Measurements from ENCODE around the gene NHSL2.
"Not testable (repeated sequence)": the region's sequence is repeated elsewhere in the genome, so short reads cannot be mapped to it uniquely, and the experiment has no call there.

The NHSL2 gene

DNA sequence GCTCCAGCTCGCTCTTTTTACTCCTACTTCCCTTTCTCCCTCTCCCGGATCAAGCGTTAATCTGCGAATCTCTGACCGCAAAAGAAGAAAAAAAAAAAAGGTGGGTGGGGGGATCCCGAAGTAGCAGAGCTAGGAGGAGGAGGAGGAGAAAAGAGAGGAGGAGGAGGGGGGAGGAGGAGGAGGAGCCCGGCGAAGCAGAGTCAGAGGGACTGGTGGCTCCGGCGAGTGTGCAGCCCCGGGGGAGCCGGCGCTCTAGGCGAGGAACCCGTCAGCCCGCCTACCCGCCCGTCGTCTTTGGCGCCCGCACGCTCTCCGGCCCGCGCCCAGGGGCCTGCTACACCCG, at the start of gene NHSL2:
Gene NHSL2 (plus strand): TSS at position 203 of the 343 bp plus-strand sequence.
- DNase-seq: no peak

DNA sequence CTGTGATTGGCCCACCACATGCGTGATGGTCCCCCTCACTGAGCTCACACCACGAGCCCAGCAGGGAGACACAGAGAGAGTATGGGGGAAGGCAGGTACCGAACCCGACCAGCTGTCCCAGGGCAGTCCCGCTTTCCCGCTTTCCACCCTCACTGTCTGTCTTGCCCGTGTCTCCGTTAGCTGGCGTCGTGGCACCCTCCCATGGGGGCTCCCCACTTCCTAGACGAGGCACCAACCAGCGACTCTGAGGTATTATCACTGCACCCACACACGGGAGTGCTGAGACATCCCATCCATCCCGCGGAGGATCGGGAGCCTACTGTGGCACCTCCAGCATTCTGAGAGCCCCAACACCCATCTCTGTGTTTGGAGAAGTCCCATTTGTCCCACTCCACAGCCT, 43.0 kb upstream of the NHSL2 start:
- DNase-seq: no peak

DNA sequence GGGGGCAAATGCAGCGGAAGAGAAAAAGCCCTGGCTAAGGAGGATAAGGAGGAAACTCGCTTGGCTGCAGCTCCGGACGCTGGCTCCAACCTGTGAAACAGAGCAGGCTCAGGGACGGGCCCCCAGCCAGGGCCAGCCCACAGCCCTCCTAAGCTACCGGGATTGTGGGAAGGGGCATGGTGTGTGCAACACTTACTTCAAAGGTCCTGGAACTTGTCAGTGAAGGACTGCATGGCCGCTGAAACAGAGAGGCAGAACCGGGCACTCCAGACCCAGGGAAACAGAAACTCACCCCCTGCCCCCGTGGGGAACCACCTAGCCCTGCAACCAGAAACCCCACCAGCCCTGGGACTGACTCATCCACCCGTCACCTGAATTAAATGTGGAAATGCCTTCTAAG, 41.1 kb upstream of the NHSL2 start:
- DNase-seq: not testable (repeated sequence)

DNA sequence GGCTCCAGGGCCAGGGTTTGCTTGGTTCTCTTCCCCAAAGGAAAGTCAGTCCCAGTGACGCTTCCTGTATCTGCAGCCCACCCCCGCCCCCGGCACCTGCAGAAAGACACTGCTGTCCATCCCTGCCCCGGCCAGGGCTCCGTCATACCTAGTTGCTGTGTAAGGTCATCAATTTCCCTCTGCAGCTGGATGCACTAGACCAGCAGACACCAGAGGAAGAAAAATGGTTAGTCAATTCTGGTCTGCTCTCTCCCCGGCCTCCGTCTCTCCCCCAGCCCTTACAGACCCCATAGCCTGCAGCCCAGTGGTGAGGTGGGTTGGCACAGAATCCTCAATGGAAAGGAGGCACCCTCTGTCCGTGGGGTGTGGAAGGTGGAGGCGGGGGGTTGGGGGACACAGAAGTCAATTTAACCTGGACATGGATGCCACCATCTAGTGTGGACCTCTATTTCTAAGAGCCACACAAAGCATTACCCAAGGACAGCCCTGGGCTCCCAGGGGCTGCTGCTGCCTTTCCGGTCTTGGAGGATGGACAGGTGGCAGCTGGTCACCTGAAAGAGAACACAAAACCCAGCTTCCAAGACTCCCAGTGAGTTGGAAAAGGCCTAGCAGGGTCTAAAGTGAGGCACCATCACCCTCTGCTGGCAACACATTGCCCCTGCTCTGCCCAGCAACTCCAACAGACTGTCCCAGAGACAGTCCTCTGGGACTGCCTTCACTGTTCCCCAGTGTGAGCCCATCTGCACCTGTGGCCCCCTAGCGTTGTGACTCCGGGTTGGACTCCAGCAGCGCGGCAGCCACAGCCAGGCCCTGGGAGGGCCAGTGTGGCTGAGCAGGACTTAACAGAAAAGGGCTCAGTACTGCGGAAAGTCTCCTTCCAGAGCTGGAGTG, 40.2 kb upstream of the NHSL2 start:
- DNase-seq: no peak

DNA sequence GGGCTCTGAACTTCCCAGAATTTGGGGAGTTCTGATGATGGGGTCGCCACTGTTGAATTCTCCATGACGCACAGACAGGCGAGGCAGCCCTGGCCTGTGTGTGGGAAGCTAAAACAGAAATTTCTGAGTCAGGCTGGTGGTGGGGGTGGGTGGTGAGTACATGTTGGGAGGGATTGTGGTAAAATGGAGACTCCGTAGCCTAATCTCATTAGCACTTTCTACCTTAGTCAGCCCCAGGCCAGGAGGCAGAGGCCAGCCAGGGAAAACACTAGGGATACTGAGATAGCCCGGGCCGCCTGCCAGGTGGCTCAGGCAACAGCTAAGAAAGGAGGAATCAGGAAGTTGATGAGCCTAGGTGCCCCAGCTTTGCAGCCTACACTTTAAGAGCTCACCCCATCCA, 39.3 kb upstream of the NHSL2 start:
- no peak for DNase-seq

DNA sequence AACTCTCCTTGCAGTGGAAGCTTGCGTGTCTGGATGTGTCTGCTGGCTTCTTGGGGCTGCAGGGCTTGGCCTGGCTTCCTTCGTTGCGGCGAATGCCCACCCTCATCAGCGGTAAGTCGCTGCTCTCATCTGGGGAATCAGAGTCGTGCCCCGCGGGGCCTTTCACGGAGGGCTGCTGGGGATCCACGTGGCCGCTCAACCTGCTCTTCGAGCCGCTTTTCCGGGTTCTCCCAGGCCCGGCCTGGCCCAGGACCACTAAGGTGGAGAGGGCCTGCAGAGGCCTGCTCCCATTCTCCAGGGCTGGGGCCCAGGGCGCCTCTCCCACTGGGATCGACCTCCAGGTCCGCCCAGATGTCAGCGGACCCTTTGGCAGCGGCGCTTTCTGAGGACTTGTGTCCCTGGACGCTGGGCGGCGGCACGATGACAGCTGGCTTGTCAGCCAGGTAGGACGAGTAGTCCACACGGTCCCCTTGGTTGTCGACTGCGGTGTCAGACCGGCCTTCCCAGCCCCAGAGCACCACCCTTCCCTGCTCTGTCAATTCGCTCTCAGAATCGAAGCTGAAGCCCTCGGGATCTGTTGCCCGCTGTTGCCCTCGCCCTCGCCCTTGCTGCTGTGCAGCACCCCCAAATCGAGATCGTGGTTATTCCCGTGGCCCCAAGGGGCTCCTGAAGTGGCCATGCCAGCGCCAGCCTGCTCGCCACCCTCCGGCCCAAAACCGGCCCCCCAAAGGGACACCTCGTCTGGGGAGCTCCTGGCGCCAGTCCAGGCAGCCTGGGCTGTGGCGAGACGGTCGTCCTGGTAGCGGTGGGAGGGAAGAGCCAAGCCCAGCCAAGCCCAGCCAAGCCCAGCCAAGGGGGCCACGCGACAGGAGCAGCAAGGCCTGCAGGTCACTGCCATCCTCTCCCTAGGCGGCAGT, 37.8 kb upstream of the NHSL2 start:
- DNase-seq: no peak

DNA sequence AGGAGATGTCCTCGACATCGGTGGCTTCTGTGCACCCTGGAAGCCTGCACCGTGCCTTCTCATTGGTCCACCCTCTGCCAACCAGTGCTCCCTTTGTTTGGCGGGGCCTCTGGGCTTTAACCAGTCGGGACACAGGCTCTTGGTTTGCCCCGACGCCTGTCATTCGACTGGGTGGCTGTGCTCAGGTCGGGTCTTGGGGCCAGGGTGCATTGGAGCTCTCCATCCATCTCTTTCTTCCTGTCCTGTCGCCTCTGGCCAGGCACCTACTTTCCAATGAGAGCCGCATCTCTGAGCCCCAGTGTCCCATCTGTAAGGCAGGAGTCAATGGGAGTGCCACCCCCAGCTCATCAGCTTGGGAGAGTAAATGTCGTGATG, 37.2 kb upstream of the NHSL2 start:
- DNase-seq: no peak

DNA sequence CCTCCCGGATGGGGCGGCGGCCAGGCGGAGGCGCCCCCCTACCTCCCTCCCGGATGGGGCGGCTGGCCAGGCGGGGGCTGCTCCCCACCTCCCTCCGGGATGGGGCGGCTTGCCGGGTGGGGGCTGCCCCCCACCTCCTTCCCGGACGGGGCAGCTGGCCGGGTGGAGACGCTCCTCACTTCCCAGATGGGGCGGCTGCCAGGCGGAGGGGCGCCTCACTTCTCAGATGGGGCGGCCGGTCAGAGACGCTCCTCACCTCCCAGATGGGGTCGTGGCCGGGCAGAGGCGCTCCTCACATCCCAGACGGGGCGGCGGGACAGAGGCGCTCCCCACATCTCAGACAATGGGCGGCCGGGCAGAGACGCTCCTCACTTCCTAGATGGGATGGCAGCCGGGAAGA, 33.8 kb upstream of the NHSL2 start:
- DNase-seq: not testable (repeated sequence)

DNA sequence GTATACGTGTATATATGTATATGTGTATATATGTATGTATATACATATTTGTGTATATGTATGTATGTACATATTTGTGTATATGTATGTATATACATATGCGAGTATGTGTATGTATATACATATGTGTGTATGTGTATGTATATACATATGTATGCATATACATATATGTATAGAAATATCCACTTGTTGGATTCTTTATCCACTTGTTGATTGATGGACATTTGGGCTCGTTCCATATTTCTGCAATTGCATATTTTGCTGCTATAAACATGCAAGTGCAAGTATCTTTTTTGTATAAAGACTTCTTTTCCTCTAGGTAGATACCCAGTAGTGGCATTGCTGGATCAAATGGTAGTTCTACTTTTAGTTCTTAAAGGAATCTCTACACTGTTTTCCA, 25.5 kb upstream of the NHSL2 start:
- no peak for DNase-seq

DNA sequence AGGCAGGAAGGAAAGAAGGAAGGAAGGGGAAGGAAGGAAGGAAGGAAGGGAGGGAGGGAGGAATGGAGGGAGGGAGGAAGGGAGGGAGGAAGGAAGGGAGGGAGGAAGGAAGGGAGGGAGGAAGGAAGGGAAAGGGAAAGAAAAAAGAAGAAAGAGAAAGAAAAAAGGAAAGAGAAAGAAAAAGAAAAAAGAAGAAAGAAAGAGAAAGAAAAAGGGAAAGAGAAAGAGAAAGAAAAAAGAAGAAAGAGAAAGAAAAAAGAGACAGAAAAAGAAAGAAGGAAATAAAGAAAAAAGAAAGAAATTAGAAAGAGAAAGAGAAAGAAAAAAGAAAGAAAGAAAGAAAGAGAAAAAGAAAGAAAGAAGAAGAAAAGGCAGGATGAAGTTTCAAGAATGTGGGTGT, 15.0 kb upstream of the NHSL2 start:
- no peak for DNase-seq

DNA sequence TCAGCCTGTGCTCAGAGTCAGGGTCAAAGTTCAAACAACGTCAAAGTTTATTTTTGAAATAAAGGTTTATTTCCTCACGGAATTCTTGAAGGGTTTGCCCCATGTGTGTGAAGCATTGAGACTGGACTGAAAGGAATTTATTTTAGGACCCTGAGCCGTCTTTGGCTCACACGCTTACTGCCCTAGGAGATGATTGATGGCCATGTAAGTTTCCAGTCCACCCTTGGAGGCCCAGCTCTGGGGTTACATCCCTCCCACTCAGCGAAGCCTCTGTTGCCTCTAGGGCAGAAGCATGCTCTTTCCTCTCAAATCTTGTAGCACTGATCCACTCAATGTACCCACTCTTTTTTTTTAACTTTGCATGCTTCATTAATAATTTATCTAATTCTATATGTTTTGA, 4.5 kb upstream of the NHSL2 start:
- no peak for DNase-seq

DNA sequence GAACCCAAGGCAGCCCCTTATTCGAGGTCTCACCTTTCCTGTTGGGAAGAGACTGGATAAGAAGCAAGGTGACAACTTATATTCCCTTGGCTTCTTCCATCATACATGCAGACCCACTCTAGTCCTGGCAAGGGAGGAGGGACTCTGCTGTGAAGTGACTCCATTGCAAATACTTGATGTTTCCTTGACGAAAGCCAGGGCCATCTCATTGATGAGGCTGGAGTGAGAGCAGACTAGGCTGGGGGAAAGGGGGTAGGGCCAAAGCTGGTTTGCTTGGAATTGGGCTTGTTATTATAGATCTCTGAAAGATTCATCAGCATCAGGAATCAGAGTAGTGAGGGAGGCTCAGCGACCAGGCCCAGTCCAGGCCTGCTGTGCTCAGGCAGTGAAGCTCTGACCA, 2.3 kb upstream of the NHSL2 start:
- no peak for DNase-seq

DNA sequence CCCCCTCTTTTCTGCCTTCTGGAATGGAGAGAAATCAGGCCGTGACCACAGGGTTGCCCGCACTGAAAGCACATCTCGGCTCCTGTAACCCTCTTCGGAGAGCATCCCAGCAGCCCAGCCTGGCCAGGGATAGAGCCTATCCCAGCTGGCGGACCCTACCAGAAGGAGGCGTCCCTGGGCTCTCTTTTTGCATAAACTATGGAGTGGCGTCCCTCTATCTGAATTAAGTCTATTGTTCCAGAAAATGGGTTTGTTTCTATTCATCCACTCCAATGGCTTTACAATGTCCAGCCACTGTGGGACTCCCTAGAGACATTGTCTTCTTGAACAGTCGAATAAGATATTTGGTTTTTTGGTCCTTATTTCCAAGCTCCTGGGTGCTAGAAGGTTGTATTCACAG, 689 bp upstream of the NHSL2 start:
- DNase-seq: no peak

DNA sequence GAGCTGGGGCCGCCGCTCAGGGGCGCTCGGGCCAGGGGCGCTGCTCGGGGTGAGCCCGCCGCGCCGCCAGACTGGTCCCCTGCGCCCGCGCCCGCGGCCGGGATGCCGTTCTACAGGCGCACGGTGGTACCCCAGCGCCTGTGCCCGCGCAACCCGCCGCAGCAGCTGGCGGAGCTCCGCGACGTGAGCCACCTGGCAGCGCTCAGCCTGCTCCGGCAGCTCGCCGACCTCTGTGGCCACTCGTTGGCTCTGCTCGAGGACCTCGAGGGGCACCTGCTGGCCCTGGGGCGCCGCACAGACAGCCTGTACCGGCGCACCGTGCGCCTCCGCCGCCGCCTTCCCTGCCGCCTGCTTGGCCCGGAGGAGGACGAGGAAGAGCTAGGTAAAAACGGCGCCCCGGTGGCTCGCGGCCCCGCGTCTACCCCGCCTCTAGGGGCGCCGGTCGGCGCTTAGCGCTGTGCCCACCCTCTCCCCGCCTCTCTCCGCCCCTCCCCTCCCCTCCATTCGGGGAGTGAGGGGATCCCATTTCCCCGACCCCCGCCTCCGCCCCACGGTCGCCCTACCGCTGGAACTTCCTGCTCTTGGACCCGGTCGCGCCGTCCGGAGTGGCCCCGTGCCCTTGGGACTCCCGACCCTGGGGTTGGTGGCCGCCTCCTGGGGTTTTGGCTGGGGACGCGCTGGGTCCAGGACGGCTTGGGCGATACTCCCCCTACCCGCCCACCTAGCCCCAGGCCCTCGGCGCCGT, 513 bp downstream of the NHSL2 start:
- DNase-seq: no peak

DNA sequence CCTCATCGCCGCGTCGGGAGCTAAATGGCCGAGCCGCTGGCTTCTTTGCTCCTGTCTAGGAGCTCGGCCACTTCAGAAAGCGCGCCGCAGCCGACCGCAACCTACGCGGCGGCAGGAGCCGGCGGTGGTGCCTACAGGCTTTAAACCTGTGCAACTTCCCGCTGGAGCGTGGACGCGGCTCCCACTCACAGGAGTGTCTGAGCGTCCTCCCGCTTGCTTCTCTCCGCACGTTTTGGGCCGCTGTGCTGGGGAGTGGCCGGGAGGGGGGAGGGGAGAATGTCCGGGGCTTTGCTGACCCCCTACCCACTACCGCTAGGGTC, 1.0 kb downstream of the NHSL2 start:
- DNase-seq: no peak

DNA sequence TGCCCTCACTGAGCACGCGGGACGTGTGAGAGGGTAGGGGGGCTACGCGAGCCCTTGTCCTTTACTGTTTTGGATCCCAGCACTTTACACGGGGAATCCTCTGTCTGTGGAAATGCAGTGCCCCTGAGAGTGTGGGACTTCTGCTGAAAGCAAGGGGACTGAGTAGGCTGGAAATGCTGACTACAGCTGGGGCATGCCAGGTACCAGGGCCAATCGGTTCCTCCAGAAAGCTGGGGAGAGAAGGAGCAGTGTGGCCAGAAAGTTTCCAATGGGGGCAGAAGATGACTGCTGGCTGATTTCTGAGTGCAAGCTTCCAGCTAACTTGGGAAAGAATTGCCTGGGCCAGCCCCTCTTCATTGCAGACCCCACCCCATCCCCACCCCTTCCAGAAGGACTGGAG, 1.5 kb downstream of the NHSL2 start:
- DNase-seq: no peak

DNA sequence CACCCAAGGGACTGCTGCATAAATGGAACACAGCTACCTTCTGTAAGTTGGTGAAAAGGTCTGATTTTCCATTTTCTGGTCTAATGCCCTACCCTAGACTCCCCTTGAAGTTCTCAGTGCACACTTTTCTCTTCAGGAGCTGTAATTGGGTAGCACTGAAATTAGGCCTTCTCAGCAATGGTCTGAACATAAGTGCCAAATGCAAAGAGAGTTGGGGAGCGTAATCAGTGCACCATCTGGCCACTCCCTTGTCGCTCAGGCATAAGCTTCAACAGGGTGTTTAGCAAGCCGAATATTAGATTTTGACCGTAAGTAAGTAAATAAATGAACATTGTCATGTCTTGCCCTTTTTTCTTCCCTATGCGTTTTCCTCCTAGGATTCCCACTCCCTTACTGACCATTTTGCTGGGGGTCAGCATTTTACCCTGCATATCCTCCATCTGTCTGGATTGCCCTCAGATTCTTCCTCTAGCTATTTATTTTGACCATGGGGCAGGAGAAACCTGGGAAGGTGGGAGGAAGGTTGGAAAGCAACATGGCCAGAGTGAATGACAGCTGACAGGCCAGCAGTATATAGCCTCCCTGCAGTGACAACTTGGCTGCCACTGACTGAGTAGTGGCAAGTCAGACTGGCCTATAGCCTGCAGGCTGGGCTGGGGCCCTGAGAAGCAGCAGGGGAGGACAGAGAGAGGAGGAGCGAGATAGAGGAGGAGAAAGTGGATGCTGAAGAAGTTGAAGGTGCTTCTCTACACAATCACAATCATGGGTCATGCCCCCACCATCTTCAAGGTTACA, 2.7 kb downstream of the NHSL2 start:
- DNase-seq: no peak

DNA sequence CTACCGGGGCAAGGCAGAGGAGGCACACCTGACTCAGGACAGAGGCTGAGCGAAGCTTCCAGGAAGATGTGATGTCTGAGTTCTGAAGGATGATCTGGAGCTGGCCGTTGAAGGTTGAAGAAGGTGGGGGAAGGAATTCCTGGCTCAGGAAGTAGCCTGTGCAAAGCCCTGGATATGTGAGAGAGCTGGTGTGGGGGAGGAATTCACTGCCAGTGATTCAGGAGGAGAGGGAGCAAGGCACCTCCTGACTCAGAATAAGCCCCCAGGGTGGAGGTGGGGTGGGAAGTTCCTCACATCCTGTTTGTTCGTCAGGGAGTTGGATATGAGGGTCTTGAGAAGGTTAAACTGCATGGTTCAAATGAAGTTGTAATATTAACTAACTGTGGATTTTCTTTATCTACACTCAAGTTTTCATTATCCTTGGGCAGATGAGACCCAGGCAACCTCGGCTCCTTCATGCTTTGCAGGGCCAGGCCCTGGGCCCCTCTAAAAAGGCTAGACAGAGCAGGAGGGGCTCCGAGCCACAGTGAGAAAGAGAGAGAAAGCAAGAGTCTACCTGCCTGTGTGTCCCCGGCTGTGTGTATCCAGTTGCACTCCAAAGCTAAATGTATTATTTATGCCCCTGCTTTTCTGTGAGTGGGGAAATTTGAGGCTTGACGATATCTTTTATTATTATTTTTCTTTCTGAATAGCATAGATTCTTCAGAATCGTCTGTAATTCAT, 7.1 kb downstream of the NHSL2 start:
- DNase-seq: no peak

DNA sequence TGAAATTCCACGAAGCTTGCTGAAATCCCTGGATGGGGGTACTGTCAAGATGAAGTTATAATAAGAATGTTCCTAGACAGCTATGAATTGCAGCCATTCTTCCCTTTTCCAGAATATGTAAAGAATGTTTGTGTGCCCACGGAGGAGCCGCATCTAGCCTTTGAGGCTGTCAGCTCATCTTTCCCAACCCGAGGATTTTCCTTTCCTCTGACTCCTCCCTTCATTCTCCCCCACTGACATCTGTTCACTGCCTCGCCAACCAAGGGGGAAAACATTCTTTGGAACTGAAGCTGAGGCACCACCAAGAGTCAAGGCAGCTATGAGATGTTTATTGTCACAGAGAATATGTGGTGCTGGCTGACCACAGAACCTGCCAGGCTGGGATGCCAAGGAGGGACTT, 8.8 kb downstream of the NHSL2 start:
- no peak for DNase-seq

DNA sequence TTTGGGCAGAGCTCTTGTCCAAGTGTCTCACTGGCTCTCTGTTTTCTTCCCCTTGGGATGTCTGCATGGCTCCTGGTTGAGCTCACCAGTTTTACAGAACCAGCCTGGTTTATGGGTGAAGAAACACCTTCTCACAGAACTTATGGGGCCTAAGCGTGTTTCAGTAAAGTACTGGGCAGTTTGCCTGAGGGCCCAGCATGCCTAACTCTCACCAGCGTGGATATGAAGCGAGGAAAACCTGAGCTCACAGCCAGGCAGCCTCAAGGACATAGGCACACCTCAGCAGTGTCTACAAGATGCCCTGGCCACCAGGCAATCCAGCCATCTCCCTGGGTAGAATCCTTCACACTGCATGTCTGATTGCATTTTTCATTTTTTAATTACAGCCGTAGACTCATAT, 9.2 kb downstream of the NHSL2 start:
- DNase-seq: no peak

DNA sequence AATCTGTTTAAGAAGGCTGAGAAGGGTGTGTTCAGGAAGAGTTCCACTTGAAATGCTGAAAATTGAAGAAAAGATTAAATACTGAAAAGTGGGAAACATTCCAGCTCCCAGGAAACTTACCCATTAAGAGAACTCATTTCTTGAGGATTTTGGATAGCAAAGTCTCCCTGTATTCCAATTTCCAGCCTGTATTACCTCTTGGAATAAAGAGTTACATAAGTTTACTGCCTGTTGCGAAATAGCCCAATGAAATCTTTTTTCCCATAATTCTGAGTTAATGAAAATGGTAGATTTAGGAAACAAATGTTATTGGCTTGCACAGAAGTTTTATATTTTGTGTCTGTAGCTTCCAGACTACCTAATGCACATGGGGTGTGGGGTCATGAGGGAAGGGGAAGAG, 12.0 kb downstream of the NHSL2 start:
- DNase-seq: no peak

DNA sequence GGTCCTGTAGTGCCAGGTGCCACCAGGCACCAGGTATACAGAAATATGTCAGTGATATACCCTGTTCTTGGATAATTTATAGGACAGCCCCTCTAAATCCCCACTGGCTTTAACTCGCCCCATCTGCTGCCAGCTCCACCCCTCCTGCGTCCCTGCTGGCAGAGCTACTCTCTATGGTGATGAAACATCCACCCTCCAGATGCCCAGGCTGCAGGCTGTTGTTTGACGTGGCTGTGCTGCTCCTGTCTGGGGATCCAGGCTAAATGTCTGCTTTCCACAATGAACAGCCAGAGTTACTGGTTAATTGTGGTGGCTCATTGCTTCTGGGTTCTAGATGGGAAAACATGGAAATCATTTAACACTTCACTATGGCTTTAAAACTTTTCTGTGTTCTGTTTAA, 12.9 kb downstream of the NHSL2 start:
- DNase-seq: no peak

Measured in NCI-H1417 treated with DMSO at 0.1 percent for 48 hours (cell line).